GM21737 (cell line): ENCODE data around the gene THTPA.

Experiments used
- ATAC-seq: cut with Tn5 transposase; IDR thresholded peaks from one replicate; pipeline ENCODE4 v1.9.1; 2021; ENCODE audit warnings: mild to moderate bottlenecking, moderate library complexity; ENCODE audit not compliant: unreplicated experiment

THTPA gene

GRCh38 chr14:23551266-23552028 is 4.6 kb upstream of the THTPA start, which contains the start of gene ZFHX2:
Gene ZFHX2 (minus strand): TSS chr14:23551765. CDS start chr14:23535325, 16,440 bp downstream.
- peak; percentile 50 for ATAC-seq

GRCh38 chr14:23555533-23555881 is 564 bp upstream of the THTPA start:
- no peak for ATAC-seq

- ATAC-seq: no peak
These were observed 799 bp downstream of the THTPA start for GRCh38 chr14:23556700-23557440.

DNA sequence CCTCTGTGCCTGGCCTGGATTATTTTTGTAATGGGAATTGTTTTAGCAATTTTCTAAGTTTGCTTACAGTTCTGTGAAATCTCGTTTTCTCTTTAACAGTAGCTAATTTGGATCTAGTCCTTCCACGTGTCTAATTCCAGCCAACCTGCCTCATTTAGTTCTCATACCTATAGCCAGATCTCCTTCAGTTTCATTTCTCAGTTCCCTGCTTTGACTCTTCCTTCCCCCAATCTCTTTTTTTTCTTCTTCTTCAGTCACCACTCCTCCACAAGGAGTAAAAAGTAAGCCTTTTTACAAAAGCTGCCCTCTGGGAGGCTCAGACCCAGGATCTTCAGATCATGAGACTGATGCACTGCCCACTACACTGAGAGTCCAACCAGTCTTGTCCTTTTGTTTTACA is 1.4 kb downstream of the THTPA start:
- no peak for ATAC-seq

- no peak for ATAC-seq
These were observed 1.9 kb downstream of the THTPA start for GRCh38 chr14:23557946-23558345.

DNA sequence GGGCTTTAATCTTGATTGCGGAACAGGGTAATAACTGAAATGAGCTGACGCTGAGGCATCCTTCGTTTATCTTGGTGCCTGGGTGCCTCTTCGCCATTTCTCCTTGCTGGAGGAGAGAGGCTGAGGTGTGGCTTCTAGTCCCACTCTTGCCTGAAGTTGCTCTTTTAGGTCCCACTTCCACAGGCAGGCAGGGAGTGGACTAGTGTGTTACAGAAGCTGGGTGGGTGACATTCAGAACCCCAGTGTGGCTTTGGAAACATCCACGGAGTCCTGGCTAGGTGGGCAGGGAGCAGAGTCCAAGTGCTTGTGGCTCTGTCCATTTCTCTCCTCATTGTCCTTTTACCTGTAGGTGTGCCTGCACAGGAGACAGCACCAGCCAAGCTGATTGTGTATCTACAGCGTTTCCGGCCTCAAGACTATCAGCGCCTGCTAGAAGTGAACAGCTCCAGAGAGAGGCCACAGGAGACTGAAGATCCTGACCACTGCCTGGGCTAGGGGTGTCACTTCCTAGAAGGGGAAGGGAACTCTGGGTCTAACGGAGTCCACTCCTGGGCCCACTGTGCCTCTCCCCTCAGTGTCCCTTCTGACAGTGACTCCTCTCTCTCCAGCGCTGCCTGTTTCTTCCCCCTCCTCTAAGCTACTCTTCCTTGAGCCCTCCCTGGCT is 2.4 kb downstream of the THTPA start:
- no peak for ATAC-seq

- no peak for ATAC-seq
These were observed 3.2 kb downstream of the THTPA start for GRCh38 chr14:23559010-23559925.

DNA sequence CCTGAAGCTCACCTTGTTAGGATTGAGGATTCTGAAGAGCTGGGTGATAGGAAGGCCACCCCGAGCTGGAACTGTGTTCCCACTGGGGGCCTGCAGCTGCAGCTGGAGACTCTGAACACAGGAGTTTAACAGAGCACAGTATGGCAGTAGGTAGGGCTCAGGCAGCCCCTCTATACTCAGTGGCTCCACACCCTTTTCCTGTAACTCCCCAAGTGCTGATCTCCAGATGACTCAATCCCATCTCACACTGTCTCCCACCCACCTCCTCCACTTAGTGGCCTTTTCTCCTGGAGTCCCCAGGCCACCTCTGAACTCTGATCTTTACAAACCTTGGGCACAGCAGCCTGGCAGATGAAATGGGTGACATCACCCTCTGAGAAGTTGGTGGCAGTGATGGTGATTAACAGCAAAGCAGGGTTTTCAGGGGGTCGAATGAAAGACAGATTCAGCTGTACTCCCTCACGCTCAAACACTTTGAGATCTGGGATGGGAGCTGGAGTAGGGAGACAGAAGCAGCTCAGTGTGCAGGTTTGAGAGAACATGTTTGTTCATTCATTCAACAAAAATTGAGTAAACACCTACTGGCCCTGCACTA is 4.0 kb downstream of the THTPA start:
- ATAC-seq: no peak

DNA sequence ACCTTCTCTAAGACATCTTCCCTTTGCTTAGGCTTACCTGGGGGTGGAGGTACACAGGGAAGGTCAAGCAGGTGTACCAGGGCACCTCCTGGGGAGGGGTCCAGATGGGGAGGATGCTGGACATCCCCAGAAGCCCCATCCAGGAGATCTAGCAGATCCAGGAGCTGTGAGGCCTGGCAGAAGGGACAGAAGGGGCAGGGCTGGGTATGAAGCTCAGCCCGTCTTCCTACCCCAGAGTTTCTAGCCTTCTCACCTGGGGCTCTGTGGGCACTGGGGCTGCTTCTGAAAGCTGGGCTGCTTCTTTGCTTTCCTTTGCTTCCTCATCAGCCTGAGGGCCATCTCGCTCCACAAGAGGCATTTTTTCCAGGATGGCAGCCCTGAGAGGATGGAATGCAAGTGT is 5.2 kb downstream of the THTPA start:
- no peak for ATAC-seq

DNA sequence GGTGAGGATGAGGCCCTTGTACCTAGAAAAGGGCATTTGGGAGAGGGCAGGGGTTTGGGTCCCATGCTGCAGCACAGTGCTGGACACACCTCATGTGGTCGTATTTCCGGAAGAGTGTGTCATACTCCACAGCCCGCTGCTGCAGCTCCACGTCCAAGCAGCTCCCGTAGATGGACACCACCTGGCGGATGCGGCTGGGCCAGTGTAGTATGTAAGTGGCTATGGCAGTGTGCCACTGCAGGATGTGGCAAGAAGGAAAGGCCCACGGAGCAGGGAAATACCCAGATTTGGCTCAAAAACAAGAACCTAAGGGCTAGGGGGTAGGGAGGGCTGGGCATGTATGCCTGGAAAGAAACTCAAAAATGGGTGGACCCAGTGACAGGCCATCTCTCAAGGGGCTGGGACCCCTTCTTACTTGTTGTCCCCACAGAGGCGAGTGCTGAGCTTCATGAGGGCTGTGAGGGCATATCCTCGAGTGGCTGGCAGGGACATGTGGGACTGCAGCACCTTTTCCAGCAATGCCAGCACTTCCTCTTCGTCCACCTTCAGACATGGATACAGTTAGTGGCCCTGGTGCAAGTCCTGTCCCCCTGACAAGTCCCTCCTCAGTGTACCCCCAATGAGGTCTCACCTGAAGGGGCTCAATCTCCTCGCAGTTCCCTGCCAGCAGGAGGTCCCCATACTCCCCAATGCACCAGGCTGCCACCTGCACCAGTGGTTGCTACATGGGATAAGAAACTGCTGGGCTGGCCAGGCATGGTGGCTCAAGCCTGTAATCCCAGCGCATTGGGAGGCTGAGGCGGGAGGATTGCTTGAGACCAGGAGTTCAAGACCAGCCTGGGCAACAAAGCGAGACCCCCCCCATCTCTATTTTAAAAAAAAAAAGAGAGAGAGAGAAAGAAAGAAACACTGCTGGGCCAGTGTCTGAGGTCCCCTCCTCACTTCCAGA is 6.1 kb downstream of the THTPA start:
- no peak for ATAC-seq

DNA sequence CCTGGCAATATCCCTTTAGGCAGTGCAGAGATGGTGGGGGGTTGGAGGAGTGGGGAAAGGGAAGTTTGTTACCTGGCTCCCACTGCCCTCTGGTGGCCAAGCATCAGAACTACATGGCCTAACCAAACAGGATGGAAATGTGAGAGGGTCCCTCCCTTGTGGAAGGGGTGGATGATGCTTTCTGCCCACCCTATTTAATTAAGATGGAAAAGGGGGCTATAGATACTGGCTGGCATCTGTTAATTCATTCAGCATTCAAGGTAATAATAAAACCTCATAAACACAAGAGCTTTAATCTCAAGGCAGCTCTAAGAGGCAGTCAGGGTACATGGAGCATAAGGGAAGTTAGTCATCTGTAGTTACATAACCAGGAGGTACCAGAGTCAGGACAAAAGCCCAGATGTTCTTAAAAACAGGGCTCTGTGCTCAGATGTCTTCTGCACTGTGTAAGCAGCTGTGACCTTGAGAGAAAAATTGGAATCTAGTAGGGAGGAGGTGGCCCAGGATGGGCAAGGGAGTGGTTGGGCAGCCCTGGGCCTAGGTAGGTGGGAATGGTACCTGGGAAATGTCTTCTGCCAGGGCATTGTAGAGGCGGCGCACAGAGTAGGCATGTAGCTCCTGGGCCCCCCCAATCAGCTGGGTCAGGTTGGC is 6.9 kb downstream of the THTPA start:
- no peak for ATAC-seq

DNA sequence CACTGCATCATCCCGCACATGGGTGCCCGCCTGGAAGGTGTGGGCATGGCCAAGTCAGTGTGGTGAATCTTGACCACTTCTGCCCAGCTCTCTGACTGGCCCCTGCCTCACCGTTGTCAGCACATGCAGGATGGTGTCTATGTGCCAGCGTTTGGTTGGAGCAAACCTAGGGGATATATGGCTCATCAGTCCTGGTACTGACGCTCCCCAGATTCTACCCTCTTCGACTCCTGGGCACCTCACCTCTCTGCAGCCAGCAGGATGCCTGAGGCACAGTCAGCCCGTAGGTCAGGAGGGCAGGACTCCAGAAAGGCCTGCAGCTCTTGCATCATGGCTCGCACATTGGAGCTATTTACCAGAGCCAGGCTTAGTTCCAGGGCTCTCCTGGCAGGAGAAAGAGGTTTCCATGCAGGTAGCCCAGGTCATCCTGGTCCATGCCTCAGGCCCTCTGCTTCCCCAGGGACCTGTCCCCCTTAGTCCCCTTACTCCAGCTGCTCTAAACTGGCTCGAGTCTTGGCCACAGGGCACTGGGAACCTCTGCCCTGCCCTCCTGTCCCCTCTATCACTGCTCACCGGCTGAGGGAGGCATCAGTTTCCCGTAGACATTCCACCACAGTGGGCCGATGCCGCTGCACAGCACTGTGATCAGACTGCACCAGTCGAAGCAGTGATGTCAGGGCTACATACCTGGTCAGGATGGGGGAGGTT is 7.6 kb downstream of the THTPA start:
- ATAC-seq: no peak

GRCh38 chr14:23564181-23564812 is 8.2 kb downstream of the THTPA start:
- no peak for ATAC-seq

- ATAC-seq: no peak
These were observed 8.8 kb downstream of the THTPA start for GRCh38 chr14:23564876-23565275.

GRCh38 chr14:23565626-23566025 is 9.6 kb downstream of the THTPA start:
- ATAC-seq: no peak

- no peak for ATAC-seq
These were observed 10.2 kb downstream of the THTPA start for GRCh38 chr14:23566112-23566777.

- no peak for ATAC-seq
These were observed 10.7 kb downstream of the THTPA start for GRCh38 chr14:23566778-23567185.
